Mucosa of descending colon (tissue), 3 donors: ENCODE data around the gene COQ8A. TPM values are rescaled to one million over a fixed set of nuclear protein-coding genes. Genes with fewer than 3 reads are reported as not detected.

Source experiments
- ATAC-seq: fragments of 200-7000 bp; cut with Tn5 transposase; one replicate; pipeline ENCODE4 v1.9.1; 2020; ENCODE audit warnings: mild to moderate bottlenecking, moderate library complexity
- DNase-seq, 3 donors: peaks; one replicate each; pipeline ENCODE4 v3.0.0-alpha.2; 2020
- H3K36me3 ChIP-seq: fragments of 200-600 bp; one replicate; pipeline ENCODE4 v1.8.0; 2021; ENCODE audit warnings: low read depth, mild to moderate bottlenecking
- H3K4me1 ChIP-seq: fragments of 200-600 bp; one replicate; pipeline ENCODE4 v1.8.0; 2021; ENCODE audit warnings: low read depth, mild to moderate bottlenecking
- H3K4me3 ChIP-seq: fragments of 200-600 bp; one replicate; pipeline ENCODE4 v1.8.0; 2021; ENCODE audit warnings: mild to moderate bottlenecking
- H3K9me3 ChIP-seq: fragments of 200-600 bp; one replicate; pipeline ENCODE4 v1.8.0; 2021; ENCODE audit warnings: mild to moderate bottlenecking
- CTCF ChIP-seq: fragments of 200-600 bp; IDR thresholded peaks from one replicate; pipeline ENCODE4 v1.8.0; 2022; ENCODE audit warnings: antibody characterized with exemption, mild to moderate bottlenecking
- intact Hi-C, 2 donors: fragments of 100-400 bp; cut with DNase I in 1 of 2; cut with micrococcal nuclease in 1 of 2; formaldehyde crosslinking; loops; one replicate each; pipeline versions ENCODE4 v1.11.0 to v1.11.1; 2022; cut with DNase I, micrococcal nuclease
- total RNA-seq, 3 donors: library from RNA; stranded (reverse); fragmentation: NEBNext Ultra II Directional in 2 of 3; extraction: Animal tissue kit (Norgen Biotek cat#: 25700) in 2 of 3; gene quantifications; one replicate each; pipeline versions ENCODE4 v1.2.1 to v1.2.4, GENCODE V29; 2021 to 2023
- donor health status: DM: no; HTN: no; CAD: no; lungs with moderate emphysema.
- donor health status: DM: no; HTN: no; CAD: no.
- donor health status: DM: no; HTN: yes; CAD: no.

COQ8A gene
- total RNA-seq, 3 donors from 2014 or later, result 47.3 to 77.9 (median 67.1) TPM

GRCh38 chr1:226960256-226960655 lies 20.2 kb downstream of the COQ8A start:
- ATAC-seq, result no peak
- no peaks in the 10 kb centered on the region for H3K36me3 ChIP-seq
- H3K4me1 ChIP-seq, result no peaks in the 10 kb centered on the region
- no peak for TF ChIP-seq CTCF
- intact Hi-C loops, result no loop called here
- no peak overlapping the region for H3K4me3 ChIP-seq
- no peak for DNase-seq
- H3K9me3 ChIP-seq, result no peaks in the 10 kb centered on the region

DNA sequence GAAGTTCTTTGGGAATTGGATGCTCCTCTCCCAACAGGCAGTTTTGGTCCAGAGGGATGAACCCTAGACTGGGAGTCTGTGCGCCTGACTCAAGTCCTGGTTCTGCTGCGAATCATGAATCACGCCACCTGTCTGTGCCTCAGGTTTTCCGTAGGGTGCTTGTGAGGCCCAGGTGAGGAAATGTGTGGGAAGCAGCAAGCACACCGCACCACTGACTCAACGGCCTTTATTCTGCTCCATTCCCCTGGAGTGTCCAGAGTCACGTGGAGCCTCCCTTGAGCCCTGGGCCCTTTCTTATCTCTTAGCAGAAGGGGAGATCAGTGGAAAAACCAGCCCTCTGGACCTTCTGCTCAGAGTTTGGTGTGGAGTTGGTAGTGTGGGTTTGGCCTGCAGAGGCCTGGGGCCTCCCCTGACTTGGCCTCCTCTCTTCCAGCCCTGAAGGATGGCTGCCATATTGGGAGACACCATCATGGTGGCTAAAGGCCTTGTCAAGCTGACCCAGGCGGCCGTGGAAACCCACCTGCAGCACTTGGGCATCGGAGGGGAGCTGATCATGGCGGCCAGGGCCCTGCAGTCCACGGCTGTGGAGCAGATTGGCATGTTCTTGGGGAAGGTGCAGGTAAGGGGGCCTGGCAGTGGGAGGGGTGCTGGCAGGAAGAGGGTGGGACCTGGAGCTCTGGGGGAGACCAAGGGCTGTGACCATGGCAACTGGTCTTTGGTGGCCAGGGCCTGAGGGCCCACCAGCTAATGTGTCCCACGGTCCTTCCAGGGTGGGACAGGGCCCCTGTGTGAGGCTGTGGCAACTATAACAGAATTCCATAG lies 21.1 kb downstream of the COQ8A start:
- ATAC-seq, result no peak
- H3K9me3 ChIP-seq, result no peaks in the 10 kb centered on the region
- H3K36me3 ChIP-seq, result no peaks in the 10 kb centered on the region
- no peak for TF ChIP-seq CTCF
- intact Hi-C loops, result no loop called here
- no peak overlapping the region for H3K4me3 ChIP-seq
- no peaks in the 10 kb centered on the region for H3K4me1 ChIP-seq
- DNase-seq, result peak in 1 of 3 donors; percentile 28

DNA sequence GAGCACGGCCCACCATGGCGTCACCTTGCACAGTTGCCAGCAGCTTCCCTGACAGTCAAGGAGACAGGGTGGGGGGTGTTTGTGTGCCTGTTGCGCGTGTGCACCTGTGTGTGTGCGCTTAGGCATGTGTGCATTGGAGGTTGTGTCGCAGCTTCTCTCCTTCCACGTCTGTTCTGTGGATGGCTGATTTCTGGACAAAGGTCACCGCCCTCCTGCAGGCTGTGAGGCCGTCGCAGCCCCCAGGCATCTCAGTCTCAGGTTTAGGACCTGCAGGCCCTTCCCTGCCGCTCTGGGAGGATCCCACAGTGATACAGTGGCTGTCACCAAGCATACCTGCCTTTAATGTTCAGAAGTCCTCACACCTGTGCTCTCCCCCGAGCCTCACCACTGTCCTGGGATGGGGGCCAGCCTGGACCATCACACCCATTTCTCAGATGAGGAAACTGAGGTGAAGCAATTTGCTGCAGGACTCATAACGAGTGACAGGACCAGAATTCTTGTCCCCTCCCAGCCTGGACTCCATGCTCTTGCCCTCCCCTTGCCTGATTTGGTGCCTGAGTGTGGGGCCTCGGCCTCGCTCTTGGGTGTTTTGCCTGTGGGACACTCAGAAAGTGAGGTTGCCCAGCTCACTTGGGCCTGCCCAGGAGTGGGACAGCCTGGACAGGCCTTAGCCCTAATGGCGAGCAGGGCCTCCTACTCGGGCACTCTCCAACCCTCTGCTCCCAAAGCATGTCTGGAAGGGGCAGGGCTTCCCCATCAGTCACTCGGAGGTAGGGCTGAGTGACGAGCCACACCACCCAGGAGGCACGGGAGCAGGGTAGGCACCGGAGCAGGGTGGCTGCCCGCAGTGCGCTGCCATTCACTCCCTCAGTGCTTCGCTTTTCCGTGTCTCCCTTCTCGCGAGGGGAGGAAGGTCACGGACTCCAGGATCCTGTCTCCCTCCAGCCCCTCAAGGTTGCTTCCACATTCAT lies 22.6 kb downstream of the COQ8A start:
- Histone ChIP-seq H3K4me1 (no peaks in the 10 kb centered on the region), H3K4me3 (no peak overlapping the region), H3K9me3 (no peaks in the 10 kb centered on the region), H3K36me3 (no peaks in the 10 kb centered on the region)
- ATAC-seq (no peak), DNase-seq (no peak)
- intact Hi-C loops, result no loop called here
- TF ChIP-seq CTCF, result no peak

DNA sequence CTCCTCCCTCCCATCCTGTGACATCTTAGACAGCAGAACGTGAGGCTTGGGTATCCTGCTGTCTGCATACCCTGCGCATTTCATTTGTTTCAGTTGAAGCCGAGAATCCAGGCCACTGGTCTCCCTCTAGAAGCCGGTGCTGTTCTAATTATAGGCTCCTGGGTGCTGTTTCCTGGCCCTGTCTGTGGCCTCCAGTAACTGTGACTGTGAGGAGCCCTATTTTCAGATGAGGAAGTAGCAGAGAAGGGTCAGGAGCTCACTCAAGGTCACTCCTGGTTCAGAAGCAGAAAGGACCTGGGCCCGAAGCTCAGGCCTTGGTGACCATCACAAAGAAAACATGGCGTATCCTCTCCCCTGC lies 24.0 kb downstream of the COQ8A start:
- ATAC-seq, result no peak
- Histone ChIP-seq H3K4me3 (no peak overlapping the region), H3K9me3 (no peaks in the 10 kb centered on the region), H3K36me3 (no peaks in the 10 kb centered on the region), H3K4me1 (no peaks in the 10 kb centered on the region)
- no peak for DNase-seq
- intact Hi-C loops, result no loop called here
- TF ChIP-seq CTCF, result no peak

DNA sequence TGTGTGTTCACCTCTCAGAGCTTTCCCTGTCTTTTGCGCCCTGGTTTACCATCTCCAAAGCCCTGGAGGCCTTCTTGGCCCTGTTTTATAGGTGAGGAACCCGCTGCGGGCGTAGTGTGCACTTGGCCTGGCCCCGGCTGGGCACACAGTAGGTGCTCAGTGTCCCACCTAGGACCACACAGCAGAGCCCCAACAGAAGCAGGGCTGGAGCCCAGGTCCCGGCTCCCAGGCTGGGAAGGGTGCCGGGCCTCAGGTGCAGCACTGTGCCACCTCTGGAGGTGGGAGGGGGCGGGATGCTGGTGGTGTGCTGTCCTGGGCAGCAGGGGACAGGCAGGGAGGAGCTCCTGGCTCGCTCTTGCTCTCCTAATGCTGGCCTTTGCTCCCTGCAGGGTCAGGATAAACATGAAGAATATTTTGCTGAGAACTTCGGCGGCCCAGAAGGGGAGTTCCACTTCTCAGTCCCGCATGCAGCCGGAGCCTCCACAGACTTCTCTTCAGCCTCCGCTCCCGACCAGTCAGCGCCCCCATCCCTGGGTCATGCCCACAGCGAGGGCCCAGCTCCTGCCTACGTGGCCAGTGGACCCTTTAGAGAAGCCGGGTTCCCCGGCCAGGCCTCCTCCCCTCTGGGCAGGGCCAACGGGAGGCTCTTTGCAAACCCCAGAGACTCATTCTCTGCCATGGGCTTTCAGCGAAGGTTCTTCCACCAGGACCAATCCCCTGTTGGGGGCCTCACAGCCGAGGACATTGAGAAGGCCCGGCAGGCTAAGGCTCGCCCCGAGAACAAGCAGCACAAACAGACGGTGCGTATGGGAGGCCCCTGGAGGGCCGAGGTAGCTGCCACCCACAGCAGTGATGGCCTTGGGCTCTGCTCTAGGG lies 24.8 kb downstream of the COQ8A start:
- no peak for ATAC-seq
- H3K4me1 ChIP-seq, result no peaks in the 10 kb centered on the region
- intact Hi-C loops, result no loop called here
- no peaks in the 10 kb centered on the region for H3K36me3 ChIP-seq
- no peaks in the 10 kb centered on the region for H3K9me3 ChIP-seq
- no peak for DNase-seq
- no peak overlapping the region for H3K4me3 ChIP-seq
- TF ChIP-seq CTCF, result no peak
